Stimulated activated CD8-positive, alpha-beta memory T cell treated with anti-CD3 and anti-CD28 coated beads, Interleukin-7, amount 100 ng/mL, for 1 hour (primary cell): ENCODE results near the gene SUSD6.
"Not testable (repeated sequence)": the region's sequence is repeated elsewhere in the genome, so short reads cannot be mapped to it uniquely, and the experiment has no call there.

Experiments
- DNase-seq, 2 donors: peaks; one replicate each; pipeline ENCODE4 v3.0.0-alpha.2; 2020; ENCODE audit warnings: low read depth in 2 of 2

Gene SUSD6

GRCh38 chr14:69620981-69621380 is 9.6 kb downstream of the SUSD6 start:
- no peak for DNase-seq

DNA sequence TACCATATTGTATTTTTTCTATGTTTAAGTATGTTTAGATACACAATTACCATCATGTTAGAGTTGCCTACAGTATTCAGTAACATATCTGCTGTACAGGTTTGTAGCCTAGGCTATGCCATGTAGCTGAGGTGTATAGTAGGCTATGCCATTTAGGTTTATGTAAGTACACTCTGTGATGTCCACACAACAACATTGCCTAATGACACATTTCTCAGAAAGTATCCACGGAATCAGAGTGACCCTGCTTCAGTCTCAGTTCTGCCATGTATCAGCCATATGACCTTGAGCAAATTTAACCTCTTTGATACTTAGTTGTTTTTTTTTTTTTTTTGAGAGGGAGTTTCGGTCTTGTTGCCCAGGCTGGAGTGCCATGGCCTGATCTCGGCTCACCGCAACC is 12.7 kb downstream of the SUSD6 start:
- DNase-seq, result no peak

DNA sequence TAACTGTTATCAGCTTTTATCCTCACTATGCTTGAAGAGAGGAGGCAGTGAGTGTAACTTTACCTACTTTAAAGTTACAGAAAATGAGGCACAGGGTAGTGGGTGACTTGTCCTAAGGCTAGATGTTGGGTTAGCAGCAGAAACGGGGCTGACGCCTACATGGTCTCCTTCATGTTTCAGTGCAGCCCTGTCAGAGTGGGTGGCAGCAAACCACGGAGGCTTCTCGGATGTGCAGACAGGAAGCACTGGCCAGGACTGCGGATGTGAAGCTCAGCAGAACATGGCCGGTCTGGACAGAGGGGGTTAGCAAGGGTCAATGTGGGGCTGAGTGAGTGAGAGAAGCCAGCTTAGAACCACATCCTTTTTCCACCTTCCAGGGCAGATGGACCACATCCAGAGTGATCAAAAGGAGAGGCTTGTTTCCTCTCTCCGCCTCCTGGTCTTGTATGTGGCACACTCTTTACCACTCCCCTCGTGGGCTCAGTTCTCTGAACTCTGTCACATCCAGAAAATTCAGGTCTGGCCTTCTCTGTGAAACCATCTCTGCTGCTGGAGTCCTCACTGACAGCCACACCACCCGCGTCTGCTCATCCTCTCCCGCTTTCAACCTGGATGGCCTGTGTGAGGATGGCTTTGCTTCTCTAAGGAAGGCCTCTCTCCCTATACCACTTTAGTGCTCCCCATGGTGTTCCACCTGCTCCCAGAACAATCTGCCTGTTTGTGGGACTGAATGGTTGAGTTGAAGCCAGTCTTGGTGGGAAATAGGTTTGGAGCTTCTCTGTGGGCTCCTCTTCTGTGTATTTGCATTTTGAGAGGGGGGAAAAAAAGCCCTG is 14.1 kb downstream of the SUSD6 start:
- DNase-seq, result peak; percentile 39 to 40

DNA sequence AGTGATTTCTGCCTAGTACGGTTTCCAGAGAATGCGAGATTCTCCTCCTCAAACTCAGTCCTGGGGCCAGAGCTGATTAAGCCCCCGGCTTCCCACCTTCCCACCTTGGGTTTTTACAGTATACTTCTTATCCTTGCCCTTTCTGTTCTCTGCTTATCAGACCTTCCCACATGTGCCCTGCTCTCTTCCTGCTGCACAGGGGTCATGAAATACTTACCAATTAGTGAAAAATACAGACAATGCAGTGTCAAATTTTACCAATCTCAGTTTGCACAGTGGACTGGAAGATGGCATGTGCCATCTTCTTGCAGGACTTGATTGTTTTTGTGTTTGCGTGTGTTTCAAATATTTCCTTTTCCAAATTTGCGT is 14.7 kb downstream of the SUSD6 start:
- no peak for DNase-seq

GRCh38 chr14:69629225-69630127 is 18.1 kb downstream of the SUSD6 start:
- DNase-seq, result no peak

DNA sequence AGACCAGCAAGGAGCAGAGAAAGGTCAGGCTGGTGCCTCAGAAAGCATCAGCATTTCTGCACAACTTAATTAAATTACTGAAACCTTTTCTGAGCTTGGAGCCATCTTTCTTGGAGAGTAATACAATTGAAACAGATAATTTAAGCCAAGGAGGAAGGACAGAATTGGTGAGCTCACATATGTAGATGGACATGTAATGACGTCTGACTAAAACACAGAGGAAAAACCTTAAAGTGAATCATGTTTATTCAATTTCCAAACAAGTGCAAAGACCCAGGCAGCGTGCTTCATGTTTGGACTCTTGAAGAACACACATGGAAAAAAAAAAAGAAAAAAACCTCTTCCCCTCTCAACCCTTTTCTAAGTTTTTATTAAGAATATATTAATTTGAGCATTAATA is 19.0 kb downstream of the SUSD6 start:
- no peak for DNase-seq

DNA sequence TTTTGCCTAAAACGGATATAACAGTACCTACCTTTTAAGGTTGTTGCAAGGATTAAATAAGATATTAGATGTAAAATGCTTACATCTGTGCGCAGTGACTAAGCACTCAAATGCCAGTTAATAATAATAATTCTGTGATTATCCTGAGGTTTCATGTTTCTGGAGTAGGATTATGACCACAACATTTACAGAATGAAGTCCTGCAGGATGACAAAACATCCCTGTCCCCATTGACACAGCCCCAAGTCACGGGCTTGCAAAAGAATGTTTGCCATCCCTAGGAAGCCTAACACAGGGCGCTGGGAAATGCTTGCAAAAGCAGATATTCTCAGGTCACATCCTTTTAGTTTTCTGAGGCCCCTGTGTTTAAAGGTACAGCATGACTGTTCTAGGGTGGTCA is 20.1 kb downstream of the SUSD6 start:
- DNase-seq, result no peak

DNA sequence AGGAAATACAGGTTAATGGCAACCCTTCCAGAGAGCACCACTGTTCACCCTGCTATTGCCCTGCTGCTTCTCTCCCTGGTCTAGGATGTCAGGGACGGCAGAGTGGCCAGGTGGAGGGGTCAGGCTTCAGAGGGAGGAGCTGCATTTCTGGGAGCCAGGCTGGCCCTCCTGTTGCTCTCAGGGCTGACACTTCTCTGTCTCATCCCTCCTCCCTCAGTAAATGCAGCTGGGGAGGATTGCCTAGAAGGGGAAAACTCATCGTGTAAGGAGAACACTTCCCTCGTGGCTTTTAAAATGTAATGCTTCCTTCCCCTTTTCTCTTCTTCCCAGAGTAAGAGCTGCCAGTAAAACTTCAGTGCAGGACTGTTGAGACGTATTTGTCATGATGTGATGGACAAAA is 20.8 kb downstream of the SUSD6 start:
- no peak for DNase-seq

GRCh38 chr14:69632593-69633151 is 21.3 kb downstream of the SUSD6 start:
- DNase-seq, result no peak

GRCh38 chr14:69633238-69633637 is 21.8 kb downstream of the SUSD6 start:
- DNase-seq, result no peak

DNA sequence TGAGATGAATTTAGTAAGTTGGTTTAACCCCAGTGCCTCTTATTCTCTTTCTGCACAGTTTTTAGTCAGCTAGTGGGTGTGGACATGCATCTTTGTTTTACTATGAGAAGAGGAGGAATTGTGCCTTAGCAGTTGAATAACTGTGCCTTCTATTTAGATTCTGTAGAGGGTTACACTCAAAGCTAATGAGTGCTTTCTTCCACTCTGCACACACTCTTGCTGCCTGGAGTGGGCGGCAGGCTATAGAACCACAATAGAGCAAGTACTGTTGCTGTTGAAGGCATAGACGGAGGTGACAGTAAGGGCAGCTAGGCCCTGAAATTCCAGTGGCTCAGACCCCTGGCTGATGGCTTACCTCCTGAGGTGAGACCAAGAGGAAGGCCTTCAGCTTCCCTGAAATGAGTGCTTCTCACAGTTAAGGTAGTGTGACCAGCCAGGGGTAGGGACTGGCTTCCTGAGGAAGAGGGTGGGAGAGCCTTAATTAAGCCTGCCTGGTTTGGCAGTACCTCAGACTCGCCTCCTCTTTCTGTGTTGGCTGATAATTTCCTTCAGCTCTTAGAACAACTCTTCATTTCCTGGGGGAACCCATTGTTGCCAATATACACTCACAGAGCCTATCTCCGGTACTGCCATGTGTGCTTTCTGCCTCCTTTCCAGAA is 24.7 kb downstream of the SUSD6 start:
- no peak for DNase-seq

DNA sequence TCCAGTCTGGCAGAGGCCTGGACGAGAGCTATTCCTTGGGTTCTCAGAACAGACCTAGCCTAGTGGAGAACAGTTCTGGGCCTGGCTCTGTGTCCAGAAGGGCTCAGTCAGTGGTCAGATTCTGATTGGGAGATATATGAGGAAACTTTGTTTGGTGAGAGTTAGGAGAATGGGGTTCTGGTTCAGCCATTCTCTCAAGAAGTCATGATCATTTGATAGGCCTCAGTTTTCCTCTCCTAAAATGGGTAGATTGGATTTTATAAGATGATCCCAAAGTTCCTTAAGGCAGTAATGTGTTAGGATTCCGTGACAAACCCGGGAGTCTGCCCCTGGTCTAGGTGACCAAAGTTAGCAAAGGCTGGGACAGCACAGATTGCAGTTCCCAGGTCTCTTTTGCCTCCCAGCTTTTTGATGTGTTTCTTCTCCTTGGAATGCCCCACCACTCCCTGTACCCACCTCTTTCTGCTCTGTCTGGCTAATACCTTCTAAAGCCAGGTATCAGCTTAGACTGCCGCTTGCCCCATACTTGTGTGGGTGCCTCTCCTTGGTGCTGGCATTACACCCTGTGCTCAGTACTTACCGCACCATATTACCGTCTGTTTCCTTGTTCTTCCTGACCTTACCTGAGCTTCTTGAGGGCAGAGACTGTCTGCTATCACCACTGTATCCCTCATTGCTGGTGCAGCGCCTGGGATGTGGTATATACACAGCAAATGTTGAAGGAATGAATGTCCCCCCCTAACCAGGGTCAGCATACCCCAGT is 25.5 kb downstream of the SUSD6 start:
- DNase-seq, result no peak

DNA sequence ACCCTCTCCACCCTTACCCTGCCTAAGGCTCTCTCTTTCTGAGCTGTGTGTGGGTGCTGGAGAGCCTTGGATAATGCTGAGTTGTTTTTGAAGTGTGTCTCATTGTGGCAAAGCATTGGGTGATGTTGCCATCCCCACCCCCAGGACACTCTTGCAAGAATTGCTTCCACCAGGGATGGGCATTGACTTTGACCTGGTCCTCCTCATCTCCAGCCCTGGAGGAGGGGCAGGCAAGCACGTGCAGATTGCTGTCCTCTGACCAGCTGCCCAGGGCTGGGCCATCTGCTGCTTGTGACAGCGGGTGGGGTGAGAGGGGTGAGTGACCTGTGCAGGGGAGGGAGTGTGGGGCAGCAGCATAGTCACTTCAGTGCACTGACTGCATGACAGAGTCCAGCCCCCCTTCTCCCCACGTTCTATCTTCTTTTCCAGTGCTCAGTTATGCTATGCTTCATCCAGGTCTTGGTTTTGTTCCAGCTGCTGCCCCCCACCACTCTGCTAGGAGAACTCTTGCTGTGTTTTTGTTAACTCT is 26.2 kb downstream of the SUSD6 start:
- DNase-seq, result no peak

GRCh38 chr14:69640931-69641330 is 29.5 kb downstream of the SUSD6 start:
- DNase-seq, result no peak

- DNase-seq, result not testable (repeated sequence)
Observed at GRCh38 chr14:69642212-69642793, 30.9 kb downstream of the SUSD6 start.

- DNase-seq, result peak in 1 of 2 donors; percentile 28
Observed at GRCh38 chr14:69643430-69644200, 32.2 kb downstream of the SUSD6 start.

DNA sequence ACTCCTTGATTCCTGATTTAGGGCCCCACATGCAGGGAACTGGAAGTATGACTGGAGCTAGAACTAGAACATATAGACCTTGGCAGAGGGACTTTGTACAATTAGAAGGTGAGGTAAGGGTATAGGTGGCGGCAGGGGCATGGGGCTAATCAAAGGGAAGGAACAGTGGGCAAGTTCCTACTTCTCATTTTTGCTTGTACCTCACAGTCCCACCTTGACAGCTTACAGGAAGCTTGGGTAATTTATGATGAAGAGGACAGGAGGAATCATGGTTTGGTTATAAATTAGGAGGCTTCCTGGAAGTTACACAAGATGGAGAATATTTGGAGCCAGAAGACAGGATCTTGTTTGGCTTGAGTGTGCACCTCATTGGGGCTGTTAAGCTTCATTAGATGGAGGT is 33.4 kb downstream of the SUSD6 start:
- DNase-seq, result no peak

DNA sequence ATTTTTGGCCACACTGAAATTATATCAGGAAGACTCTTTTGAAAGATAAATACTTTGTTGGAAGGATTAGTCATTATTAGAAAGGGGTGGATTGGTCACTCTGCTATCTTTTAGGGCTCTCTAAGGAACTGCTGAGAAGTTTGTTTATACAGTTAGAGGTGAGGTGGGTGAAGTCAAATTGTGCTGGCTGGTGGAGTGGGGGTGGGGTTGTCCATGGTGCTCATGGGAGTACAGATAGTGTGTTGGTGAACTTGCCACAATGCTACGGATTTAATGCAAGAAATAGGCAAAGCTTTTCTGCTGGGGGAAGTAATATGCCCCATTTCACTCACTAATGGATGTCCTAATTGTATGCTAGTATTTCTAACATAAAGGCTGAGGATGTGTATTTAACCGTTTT is 35.8 kb downstream of the SUSD6 start:
- no peak for DNase-seq

GRCh38 chr14:69647642-69648041 is 36.2 kb downstream of the SUSD6 start:
- not testable (repeated sequence) for DNase-seq
